T47D (cell line): Measurements from ENCODE around the gene PFKFB4.
"Not testable (repeated sequence)": the region's sequence is repeated elsewhere in the genome, so short reads cannot be mapped to it uniquely, and the experiment has no call there.

Source experiments
- DNase-seq, 2 experiments: peaks; one replicate each; pipeline versions ENCODE4 v3.0.0 to v3.0.0-alpha.2; 2011 to 2012; ENCODE audit warnings: low read depth in 1 of 2, low spot score in 1 of 2
- JUND ChIP-seq: IDR thresholded peaks from 2 replicates; pipeline ENCODE4 v1.6.1; 2012; ENCODE audit warnings: low read depth
- in situ Hi-C: cut with HindIII; loops from 2 replicates; pipeline ENCODE4 v1.10.0; 2016; ENCODE audit warnings: low sequenced_read_pairs, low pct_unique_long_range_greater_than_20kb

Gene PFKFB4

DNA sequence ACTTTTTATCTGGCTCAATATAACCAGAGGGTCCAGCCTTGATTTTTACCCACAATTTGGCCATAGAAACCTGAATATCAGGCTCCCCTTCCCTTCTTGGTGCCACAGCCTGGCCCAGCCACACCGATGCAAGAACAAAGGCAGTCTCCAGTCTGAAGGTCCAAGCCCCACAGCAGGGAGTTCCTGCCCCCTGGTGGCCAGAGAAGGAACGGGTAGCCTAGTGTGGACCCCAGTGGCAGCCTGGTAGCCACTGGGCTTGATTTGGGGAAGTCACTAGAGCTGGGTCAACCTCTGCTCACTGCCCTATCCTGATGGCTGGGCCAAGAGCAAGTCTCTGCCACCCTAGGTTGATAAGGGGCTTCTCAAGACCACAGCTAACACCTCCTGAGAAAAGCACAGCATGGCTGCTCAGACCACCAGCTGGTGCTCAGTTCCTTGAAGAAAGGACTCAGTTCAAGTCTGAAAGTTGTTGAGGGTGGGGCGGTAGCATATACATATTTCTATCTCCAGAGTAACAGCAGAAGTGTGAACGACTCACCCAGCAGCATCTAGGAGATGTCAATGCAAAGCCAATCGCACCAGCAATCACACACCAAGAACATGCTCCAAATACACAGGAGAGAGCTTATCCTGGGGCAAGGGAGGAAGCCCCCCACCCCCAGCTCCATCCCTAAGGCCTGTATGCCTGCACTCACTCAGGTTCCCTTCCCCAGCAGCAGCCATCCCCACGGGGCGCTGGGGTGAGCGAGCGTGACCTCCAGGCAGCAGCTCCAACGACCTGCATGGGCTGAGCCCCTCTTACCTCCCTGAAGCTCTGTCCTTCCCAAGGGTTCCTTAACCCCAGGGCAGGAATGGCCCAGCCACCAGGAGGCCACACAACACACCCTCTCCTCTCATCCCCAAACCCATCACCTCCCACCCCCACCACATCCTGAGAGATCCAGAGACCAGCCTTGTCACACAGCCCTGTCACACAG lies 7.6 kb downstream of the PFKFB4 start:
- TF ChIP-seq JUND = no peak
- in situ Hi-C loops = no loop called here
- DNase-seq = peak; percentile 28 to 72

DNA sequence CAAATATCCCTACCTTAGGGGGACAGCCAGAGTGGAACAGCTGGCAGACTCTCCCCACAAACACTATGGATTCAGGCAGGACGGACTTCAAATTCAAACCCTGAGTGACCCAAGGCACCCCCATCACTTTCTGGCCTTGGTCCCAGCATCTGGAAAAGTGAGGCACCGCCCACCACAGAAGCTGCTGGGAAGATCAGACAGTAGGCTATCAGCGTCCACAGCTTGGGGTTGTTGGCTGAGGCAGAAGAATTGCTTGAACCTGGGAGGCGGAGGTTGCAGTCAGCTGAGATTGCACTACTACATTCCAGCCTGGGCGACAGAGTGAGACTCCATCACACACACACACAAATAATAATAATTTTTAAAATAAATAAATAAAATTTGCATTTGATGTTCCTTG lies 8.5 kb downstream of the PFKFB4 start:
- no peak for DNase-seq
- TF ChIP-seq JUND = no peak
- in situ Hi-C loops = no loop called here

DNA sequence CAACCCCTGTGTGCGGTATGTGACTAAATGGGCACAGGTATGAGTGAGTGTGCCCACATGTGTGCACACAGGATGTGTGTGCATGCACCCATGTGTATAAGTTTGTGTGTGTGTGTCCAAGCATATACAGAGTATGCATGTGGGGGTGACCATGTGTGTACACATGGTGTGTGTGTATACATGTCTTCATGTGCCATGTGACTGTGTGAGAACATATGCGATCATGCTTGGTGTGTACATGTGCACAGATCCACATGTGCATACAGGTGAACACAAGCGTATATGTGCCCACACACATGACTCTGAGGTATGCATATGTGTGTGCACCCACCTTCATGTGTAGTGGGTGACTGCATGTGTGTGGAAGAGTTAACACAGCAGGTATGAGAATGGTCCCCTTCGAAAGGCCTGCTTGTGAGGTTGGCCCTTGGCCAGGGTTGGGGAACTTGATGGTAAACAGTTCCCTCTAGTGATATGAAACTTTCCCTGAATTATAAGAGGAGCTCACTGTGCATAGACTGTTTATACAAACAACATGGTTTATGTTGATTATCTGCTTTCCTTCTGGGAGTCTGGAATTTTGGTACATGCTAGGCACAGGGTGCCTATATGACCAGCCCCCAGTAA lies 10.3 kb downstream of the PFKFB4 start:
- no peak for DNase-seq
- in situ Hi-C loops = no loop called here
- TF ChIP-seq JUND = no peak

DNA sequence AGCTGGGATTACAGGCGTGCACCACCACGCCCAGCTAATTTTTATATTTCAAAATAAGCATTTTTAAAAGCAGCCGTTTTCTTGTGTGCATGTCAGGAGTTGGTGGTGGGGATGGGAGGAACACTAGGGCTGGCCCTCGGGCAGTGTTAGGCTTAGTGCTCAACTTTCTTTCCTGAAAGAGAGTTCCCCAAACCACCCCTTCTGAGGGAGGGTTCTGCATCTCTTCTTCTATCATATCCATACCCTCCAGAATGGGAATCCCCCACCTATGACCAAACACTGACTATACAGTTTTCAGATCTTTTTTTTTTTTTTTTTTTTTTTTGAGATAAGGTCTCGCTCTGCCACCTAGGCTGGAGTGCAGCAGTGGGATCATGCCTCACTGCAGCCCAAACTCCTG lies 12.5 kb downstream of the PFKFB4 start:
- no peak for DNase-seq
- in situ Hi-C loops = no loop called here

DNA sequence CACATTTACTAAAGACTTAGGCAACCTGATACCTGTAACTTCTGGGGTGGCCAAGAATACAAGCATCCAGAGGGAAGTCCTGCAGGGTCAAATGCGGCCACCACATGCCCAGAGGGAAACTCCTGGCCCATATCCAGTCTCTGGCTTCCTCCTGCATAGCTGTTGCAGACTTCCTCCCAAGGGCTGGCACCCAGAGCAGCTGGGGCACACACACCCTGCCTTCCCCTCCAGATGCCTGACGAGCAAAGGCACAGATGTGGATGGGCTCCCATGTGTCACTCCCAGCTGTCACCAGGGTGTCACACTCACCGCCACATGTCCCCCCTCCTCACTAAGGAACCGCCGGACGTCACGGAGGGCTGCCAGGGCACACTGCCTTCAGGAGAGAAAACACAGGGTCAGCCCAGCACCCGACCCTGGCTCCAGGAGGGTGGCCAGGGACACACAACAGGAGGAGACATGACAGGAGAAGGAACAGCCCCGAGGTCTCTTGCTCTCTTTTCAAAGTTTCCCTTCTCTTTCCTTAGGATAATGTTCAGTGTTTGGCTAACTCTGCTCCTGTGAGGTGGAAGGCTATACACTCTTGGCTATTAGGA lies 13.2 kb downstream of the PFKFB4 start:
- no peak for TF ChIP-seq JUND
- in situ Hi-C loops = no loop called here
- peak in 1 of 2 experiments; percentile 74 for DNase-seq

More for the DNA sequence above, 12.5 kb downstream of the PFKFB4 start:
- no peak for TF ChIP-seq JUND

DNA sequence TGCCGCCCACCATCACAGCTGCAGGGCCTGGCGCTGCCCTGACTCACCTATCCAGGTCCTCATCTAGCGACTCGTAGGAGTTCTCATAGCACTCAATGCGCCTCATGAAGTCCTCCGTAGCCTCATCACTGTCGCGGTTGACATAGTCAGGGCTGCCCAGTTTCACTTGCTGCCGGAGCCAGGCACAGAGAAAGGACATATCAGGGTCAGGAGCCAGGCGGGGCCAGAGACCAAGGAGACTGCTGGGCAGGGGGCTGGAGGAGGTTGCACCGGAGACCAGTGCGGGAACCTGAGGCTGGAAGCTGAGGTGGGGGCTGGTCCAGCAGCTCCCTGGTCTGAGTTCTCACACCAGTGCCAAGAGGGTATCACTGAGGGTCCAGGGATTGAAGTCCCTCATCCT lies 18.2 kb downstream of the PFKFB4 start:
- in situ Hi-C loops = no loop called here
- no peak for TF ChIP-seq JUND
- DNase-seq = no peak

DNA sequence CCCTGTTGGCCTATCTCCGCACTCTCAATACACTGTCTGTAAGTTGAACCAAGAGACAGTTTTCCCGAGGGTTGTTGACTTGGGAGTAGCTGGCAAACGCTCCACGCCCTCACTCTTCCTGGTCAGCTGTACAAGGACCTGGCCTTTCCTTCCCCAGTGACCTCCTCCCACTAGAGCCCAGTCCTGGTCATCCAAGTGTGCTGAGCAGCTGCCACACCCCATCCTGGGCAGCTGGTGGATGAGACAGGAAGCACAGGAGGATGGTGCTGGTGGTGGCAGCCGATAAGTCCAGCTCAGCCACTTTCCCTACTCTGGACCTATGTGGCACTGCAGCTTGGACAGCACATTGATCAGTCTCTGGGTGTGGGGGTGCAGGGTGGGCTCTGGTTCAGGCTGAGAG lies 19.8 kb downstream of the PFKFB4 start:
- no peak for DNase-seq
- TF ChIP-seq JUND = no peak
- in situ Hi-C loops = no loop called here

DNA sequence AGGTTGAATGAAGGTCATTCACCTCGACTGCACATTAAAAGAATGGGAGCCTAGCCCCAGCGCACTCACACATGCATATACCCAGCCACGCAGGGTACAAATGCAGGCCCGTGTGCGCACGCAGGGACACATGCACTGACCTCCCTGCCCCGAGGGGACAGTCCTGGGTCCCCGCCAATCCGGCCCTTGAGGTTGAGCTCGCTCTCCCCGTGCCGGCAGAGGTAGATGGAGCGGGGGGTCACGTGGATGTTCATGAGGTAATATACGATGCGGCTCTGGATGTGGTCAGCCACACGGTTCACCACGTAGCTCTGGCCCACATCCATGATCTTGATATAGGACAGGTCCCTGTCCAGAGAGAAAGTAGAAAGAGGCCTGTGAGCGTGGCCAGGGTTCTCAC lies 20.5 kb downstream of the PFKFB4 start:
- no peak for DNase-seq

DNA sequence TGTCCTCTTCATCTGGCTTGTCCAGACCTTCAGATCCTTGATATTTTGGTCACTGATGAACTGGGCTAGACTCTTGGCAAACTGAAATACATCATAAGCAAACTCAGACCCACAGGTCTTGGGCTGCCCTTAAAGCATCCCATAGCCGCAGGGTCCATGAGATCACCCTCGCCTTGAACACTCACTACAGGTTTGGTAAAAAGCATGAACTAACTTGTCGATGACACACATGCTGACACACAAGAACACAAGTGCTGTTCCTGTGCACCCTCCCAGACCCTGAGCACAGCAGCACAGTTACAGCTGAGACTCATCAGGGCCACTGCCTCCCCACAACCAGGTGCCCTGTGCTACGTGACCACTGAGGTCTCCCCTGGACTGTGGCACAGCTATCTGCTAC lies 21.0 kb downstream of the PFKFB4 start:
- in situ Hi-C loops = no loop called here

More for the DNA sequence above, 20.5 kb downstream of the PFKFB4 start:
- in situ Hi-C loops = no loop called here
- TF ChIP-seq JUND = no peak

DNA sequence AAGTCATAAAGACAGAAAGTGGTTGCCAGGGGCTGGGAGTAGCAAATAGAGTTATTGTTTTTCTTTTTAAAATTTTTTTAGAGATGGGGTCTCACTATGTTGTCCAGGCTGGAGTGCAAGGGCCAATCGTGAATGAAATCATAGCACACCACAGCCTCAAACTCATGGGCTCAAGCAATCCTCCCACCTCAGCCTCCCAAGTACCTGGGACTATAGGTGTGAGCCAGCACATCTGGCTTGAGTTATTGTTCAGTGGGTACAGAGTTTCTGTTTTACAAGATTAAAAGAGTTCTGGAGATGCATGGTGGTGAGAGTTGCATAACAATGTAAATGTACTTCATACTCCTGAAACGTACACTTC lies 23.6 kb downstream of the PFKFB4 start:
- TF ChIP-seq JUND = no peak
- in situ Hi-C loops = no loop called here
- no peak for DNase-seq

More for the DNA sequence above, 21.0 kb downstream of the PFKFB4 start:
- no peak for TF ChIP-seq JUND
- DNase-seq = no peak

DNA sequence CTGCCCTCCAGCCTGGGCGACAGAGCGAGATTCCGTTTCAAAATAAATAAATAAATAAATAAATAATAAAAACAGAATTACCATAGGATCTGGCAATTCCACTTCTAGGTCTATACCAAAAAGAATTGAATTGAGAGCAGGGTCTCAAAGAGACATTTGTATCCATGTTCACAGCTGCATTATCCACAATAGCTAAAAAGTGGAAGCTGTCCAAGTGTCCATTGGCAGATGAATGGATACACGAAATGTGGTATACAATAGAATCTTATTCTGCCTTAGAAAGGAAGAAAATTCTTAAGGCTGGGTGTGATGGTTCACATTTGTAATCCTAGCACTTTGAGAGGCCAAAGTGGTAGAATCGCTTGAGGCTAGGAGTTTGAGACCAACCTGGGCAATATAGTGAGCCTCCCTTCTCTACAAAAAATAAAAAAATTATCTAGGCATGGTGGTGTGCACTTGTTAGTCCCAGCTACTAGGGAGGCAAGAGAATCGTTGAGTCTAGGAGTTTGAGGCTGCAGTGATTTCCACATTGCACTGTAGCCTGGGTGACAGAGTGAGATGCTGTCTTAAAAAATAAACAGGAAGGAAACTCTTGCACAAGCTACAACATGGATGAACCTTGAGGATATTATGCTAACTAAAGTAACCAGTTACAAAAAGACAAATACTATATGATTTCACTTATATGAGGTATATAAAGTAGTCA lies 24.2 kb downstream of the PFKFB4 start:
- no peak for TF ChIP-seq JUND
- DNase-seq = no peak
- in situ Hi-C loops = no loop called here

DNA sequence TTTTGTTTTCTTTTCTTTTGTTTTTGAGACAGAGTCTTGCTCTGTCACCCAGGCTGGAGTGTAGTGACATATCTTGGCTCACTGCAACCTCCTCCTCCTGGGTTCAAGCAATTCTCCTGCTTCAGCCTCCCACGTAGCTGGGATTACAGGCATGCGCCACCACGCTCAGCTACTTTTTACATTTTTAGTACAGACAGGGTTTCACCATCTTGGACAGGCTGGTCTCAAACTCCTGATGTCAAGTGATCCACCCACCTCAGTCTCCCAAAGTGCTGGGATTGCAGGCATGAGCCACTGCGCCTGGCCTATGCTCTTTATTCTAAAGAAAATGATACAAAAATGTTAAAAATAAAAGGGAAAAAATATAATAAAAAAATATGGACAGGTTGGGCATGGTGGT lies 25.9 kb downstream of the PFKFB4 start:
- in situ Hi-C loops, DNase-seq: not testable (repeated sequence)

DNA sequence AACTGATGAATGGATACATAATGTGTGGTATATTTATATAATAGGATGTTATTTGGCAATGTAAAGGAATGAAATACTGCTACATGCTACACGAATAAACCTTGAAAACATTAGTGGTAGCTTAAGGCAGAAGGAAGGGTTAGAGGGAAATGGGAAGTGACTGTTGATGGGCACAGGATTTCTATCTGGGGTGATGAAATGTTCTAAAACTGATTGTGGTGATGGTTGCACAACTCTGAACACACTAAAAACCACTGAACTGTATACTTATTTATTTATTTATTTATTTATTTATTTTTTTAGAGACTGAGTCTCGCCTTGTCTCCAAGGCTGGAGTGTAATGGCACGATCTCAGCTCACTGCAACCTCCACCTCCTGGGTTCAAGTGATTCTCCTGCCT lies 27.8 kb downstream of the PFKFB4 start:
- in situ Hi-C loops = no loop called here
- DNase-seq = no peak

More for the DNA sequence above, 27.8 kb downstream of the PFKFB4 start:
- TF ChIP-seq JUND = no peak
